Activated naive CD8-positive, alpha-beta T cell (primary cell): ENCODE results near the gene NAPB.

ENCODE experiments used
- H3K27ac Mint-ChIP-seq: one replicate; pipeline ENCODE4 v1.8.0; 2021; ENCODE audit warnings: mixed read lengths
- H3K27me3 Mint-ChIP-seq: one replicate; pipeline ENCODE4 v1.8.0; 2021; ENCODE audit warnings: mixed read lengths
- H3K36me3 Mint-ChIP-seq: one replicate; pipeline ENCODE4 v1.8.0; 2021; ENCODE audit warnings: mixed read lengths
- H3K4me1 Mint-ChIP-seq: one replicate; pipeline ENCODE4 v1.8.0; 2021; ENCODE audit warnings: low read depth, mixed read lengths
- H3K4me3 Mint-ChIP-seq: one replicate; pipeline ENCODE4 v1.8.0; 2021; ENCODE audit warnings: mild to moderate bottlenecking, mixed read lengths
- H3K9me3 Mint-ChIP-seq: one replicate; pipeline ENCODE4 v1.8.0; 2021; ENCODE audit warnings: low read depth, mixed read lengths

NAPB gene

DNA sequence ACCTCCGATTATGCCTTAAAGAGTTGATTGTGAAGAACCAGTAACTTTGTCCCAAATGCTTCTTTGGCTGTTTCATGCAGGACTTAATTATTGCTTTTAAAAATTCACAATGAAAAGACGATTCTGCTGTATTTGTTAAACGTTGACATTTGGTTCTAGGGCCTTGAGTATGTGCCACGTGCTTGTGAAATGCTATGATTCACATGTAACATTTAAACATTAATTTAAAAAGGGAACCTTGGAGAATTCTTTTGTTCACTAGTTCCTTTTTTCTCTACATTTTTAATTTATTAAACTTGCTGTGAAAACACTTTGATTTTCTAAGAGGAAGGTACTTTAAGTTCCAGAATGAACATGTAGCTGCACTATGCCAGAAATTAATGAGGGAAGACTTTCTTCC is 49.8 kb downstream of the NAPB start:
- Mint-ChIP-seq H3K27ac (no peak overlapping the region), H3K27me3 (no peaks in the 10 kb centered on the region), H3K36me3 (peaks cover under 1% of the 10 kb centered on the region)

DNA sequence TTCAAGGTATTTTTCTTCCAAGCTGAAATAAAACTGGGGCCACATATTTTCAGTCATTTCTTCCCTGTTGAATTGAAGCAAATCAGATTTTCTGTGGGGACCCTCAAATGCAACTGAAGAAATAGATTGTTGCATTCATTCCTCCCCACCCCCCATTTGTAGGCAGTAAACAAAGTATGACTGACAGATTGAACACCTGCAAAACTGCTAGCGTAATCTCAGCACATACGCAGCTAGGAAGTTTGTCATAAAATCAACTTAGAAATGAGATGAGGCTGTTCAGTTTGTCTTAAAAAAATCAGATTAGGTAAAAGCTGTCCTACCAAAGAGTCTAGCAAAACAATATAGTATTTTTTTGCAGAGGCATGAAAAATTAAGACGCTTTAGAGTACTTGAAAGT is 50.4 kb downstream of the NAPB start:
- Mint-ChIP-seq H3K4me1 (peaks cover 24% of the 10 kb centered on the region), H3K4me3 (no peak overlapping the region), H3K27ac (peak overlapping the region; percentile 34), H3K27me3 (no peaks in the 10 kb centered on the region), H3K9me3 (no peaks in the 10 kb centered on the region), H3K36me3 (peaks cover 2% of the 10 kb centered on the region)

More for the DNA sequence above, 49.8 kb downstream of the NAPB start:
- Mint-ChIP-seq H3K4me1 (peaks cover 18% of the 10 kb centered on the region), H3K9me3 (no peaks in the 10 kb centered on the region), H3K4me3 (no peak overlapping the region)

DNA sequence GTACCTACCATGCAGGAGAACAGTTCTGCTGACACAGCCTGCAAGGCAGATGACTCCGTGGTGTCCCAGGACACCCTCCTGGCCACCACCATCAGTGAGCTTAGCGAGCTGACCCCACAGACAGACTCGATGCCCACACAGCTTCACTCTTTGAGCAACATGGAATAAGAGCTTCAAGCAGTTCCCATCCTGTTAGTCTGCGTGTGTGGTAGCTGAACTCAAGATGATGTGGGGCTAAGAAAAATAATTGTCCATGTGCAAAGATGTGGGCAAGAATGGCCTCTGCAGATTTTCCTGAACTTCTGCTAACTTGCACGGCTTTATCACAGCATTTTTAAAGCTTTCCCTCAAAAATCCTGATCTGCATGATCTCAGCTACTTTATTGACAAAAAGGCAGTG is 51.0 kb downstream of the NAPB start:
- Mint-ChIP-seq H3K4me3 (no peak overlapping the region), H3K9me3 (no peaks in the 10 kb centered on the region), H3K36me3 (peaks cover 2% of the 10 kb centered on the region), H3K27ac (peak overlapping the region; percentile 34), H3K4me1 (peaks cover 25% of the 10 kb centered on the region), H3K27me3 (no peaks in the 10 kb centered on the region)

DNA sequence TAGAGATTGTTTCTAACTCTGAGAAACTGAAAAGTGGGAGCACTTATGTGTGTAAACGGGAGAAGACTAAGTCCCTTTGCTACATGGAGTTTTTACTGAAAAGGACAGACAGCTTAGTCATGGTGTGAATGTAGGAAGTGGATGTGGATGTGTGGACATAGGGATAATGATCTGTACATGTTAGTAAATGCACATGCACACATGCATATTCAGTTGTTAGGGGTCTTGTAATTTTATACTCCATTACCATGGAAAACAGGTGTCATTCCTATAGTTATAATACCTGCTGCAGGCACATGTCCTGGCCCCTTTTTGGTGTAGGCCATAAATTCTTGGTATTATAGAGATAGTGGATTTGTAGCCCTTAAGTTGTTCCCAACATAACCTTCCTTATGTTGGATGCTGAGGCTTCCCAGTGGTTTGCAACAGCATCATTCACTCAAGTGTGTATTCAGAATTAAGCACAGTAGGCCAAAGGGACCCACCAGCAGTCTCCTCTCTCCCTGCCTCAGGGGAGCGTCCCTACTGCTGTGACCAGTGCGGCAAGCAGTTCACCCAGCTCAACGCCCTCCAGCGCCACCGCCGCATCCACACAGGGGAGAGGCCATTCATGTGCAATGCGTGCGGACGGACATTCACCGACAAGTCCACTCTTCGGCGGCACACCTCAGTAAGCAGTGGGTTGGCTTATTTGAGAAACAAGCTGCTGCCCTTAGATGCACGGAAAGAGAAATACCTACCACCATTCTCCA is 52.0 kb downstream of the NAPB start:
- Mint-ChIP-seq H3K27me3 (no peaks in the 10 kb centered on the region), H3K4me1 (peaks cover 36% of the 10 kb centered on the region), H3K36me3 (peaks cover 11% of the 10 kb centered on the region), H3K27ac (no peak overlapping the region), H3K4me3 (no peak overlapping the region), H3K9me3 (no peaks in the 10 kb centered on the region)

DNA sequence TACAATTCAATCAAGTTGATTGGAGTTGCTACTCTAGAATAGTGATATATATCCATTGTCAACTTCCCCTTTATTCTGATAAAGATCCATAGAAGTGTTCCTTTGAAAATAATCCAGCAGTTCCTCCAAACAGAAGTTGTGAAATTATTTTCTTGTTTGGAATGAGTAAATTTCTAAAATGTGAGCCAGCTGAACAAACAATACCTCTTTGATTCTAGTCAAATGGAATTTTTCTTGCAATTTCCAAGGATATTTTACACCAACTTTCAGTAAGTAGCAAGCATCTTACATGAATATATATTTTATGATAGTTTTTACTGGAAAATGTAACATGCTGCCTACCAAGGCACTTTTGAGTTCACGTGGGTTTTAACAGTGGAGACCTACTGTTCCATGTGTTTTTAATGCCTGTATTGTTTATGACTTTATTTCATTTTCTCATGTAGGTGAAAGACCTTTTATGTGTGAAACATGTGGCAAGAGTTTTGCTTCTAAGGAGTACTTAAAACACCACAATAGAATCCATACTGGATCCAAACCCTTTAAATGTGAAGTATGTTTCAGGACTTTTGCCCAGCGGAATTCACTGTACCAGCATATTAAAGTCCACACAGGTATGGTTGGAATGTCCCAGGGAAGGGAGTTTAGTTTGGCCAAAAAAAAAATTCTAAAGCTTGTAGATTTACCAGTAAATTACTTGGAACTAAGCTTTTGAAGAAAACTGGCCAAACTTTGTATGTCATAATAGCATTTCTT is 52.8 kb downstream of the NAPB start:
- Mint-ChIP-seq H3K27me3 (no peaks in the 10 kb centered on the region), H3K4me1 (peaks cover 42% of the 10 kb centered on the region), H3K9me3 (no peaks in the 10 kb centered on the region), H3K36me3 (peaks cover 11% of the 10 kb centered on the region), H3K4me3 (no peak overlapping the region), H3K27ac (peak overlapping the region; percentile 94)

DNA sequence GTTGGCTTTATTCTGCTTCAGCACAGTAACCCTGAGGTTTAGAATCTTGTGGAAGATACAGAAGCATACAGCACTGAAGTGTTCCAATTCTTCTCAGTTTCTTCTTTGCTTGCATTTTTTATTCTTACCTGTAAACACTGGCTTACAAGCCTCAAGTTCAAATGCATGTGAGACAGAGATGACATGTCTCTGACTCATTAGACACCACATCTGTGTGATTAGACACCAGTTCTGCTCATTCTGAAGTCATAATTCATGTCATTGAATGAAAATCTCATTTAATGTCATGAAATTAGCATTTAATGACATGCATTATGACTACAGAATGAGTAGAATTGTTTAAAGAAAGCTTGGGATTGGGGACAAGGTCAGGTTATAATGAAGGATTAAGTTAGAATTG is 53.5 kb downstream of the NAPB start:
- no peaks in the 10 kb centered on the region for H3K27me3 Mint-ChIP-seq
- peaks cover 50% of the 10 kb centered on the region for H3K4me1 Mint-ChIP-seq
- no peaks in the 10 kb centered on the region for H3K9me3 Mint-ChIP-seq
- peaks cover 11% of the 10 kb centered on the region for H3K36me3 Mint-ChIP-seq
- peak overlapping the region; percentile 94 for H3K27ac Mint-ChIP-seq
- peak overlapping the region; percentile 17 for H3K4me3 Mint-ChIP-seq

DNA sequence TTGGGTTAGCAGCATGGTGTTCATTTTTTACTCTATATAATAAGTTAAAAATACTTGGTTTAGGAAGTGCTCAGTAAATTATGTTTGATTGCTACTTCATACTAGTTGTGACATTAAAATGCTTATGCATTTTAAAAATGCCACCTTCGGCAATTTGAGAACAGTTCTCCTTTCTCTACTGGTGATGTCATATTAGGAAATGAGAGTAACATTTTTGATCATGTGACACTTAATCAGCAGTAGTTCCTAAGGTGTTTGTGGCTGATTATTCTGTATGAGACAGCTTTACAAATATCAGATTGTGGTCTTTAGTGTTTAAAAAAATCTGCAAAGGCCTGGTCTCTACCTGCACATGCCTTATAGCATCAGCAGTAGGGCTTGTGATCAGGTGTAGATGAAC is 54.9 kb downstream of the NAPB start:
- Mint-ChIP-seq H3K27ac (peak overlapping the region; percentile 94), H3K36me3 (peaks cover 11% of the 10 kb centered on the region), H3K9me3 (no peaks in the 10 kb centered on the region), H3K4me3 (peak overlapping the region; percentile 67), H3K4me1 (peaks cover 52% of the 10 kb centered on the region), H3K27me3 (no peaks in the 10 kb centered on the region)

DNA sequence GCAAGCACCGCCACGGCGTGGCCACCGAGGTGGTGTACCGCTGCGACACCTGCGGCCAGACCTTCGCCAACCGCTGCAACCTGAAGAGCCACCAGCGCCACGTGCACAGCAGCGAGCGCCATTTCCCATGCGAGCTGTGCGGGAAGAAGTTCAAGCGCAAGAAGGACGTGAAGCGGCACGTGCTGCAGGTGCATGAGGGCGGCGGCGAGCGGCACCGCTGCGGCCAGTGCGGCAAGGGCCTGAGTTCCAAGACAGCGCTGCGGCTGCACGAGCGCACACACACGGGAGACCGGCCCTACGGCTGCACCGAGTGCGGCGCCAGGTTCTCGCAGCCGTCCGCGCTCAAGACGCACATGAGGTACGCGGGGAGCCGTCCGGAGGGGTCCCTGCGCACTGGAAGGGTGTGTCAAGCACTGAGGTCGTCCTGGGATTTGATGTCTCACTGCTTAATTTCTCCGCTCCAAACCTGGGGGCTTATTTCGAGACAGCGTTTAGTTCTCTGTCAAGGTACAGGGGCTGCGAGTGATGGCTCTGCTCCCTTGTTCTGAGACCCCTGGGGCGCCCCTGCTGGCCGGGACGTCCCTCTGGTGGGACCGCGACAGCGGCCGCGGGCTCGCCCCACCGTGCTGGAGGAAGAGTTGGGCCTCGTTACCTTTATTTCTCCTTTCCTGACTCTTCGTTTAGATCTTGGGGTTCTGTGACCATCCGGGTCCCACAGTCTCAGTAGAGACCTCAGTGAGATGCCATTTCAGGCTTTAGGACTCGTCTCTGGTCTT is 55.7 kb downstream of the NAPB start:
- Mint-ChIP-seq H3K27me3 (no peaks in the 10 kb centered on the region), H3K9me3 (no peaks in the 10 kb centered on the region), H3K4me1 (peaks cover 58% of the 10 kb centered on the region), H3K4me3 (peak overlapping the region; percentile 70), H3K36me3 (peaks cover 11% of the 10 kb centered on the region), H3K27ac (peak overlapping the region; percentile 94)

DNA sequence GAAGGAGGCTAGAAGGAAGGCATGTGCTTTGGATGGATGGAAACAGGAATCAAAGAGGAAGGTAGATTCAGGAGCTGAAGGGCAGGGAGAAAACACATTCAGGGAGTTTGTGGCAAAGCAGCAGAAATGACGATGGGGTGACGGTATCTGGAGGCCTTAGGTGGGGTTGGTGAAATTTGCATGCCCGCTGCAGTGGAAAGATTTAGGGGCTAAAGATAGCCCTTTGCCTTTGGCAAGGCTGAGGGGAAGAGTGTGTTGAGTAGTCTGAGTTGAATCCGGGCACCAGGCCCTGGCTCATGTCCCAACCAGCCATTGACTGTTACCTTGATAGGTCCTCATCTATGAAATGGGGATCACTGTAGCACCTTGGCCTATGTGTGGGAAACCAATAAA is 58.0 kb downstream of the NAPB start:
- Mint-ChIP-seq H3K4me1 (peaks cover 67% of the 10 kb centered on the region), H3K27me3 (no peaks in the 10 kb centered on the region), H3K4me3 (peak overlapping the region; percentile 89), H3K27ac (peak overlapping the region; percentile 92), H3K36me3 (peaks cover 11% of the 10 kb centered on the region), H3K9me3 (no peaks in the 10 kb centered on the region)

DNA sequence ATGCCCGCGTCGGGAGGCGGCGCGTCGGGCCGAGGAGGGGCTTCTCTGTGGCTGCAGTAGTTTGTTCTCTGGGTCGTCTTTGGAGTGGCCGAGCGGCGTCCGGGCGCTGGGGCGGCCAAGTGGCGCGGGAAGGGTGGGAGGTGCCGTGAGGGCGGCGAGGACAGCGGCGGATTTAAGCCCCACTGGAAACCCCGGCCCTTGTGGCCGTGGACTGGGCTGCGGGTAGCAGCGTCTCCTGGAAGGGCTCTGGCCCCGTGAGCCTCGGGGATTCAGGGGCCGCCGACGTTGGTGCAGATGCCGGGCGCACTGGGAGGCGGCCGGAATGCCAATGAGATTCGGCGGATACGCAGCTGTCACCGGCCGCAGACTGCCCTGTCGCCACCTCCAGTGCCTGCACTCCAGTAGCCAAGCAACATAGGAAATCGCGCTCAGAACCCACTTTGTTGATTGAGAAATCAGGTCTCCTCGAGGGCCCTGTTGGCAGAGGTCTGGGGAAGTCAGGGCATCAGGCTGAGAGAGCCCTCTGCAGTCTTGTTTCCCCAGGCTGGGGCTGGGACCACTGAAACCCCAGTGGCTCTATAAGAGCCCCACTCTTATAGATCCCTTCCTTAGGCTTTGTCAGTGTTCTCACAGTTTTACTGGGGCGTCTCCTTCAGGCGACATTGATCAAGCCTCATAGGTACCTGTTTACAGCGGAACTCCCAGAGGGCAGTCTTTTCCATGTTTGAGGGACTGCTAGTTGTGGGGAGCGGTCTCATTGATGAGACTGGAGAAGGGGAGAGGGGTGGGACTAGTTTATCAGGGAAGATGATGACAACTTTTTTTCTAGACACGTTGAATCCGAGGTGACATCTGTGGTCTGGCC is 58.7 kb downstream of the NAPB start:
- H3K4me1 Mint-ChIP-seq, result peaks cover 64% of the 10 kb centered on the region
- no peaks in the 10 kb centered on the region for H3K27me3 Mint-ChIP-seq
- peak overlapping the region; percentile 89 for H3K4me3 Mint-ChIP-seq
- no peaks in the 10 kb centered on the region for H3K9me3 Mint-ChIP-seq
- H3K27ac Mint-ChIP-seq, result peak overlapping the region; percentile 92
- peaks cover 11% of the 10 kb centered on the region for H3K36me3 Mint-ChIP-seq

DNA sequence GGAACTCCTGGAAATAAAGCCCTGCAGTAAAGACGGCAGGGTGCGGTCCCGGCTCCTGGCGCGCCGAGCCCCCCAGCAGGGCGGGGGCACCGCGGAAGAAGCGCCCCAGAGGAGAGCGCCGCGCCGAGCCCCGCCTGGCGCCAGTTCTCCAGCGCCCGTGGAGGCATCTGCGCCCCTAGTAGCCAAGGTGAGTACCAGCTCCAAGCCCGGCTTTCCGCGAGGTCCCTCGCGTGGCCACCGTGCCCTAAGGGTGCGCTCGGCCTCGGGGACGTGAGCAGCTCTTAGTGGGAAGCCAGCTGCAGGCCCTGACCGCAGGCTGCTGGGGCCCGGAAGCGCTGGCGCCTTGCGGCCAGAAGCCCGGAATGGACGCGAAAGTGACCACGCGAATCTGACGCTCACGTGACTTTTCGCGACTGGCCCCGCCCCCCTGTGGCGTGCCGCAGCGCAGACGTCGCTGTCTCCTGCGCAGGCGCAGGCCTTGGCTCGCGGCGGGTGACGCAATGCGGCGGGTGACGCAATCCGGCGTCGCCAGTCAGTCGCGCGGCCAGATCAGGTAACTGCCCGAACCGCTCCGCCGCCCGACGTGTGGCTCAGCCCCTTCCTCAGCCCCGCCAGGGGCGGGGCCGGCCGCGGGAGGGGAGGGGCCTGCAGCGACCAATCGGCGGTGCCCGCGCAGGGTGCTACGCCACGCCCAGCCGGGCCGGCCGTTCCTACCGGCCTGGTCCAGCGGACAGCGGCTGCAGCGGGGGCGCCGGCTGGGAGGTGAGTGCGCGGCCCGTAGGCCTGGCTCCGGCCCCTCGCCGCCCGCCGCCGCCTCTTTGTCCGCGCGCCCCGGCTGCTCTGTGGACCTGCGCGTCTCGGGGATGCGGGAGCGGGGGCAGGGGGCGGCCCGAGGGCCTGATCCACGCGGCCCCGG is 59.6 kb downstream of the NAPB start, which contains the start of gene GZF1:
GZF1 (plus strand) TSS at position 707 of the 916 bp plus-strand sequence. CDS start 2,202 bp downstream, outside the sequence.
- Mint-ChIP-seq H3K27ac (peak within 1 kb of the TSS; percentile 92), H3K4me1 (peaks cover 61% of the 10 kb centered on the region), H3K36me3 (peaks cover 11% of the 10 kb centered on the region), H3K4me3 (peak within 1 kb of the TSS; percentile 89), H3K9me3 (no peaks in the 10 kb centered on the region), H3K27me3 (no peaks in the 10 kb centered on the region)

DNA sequence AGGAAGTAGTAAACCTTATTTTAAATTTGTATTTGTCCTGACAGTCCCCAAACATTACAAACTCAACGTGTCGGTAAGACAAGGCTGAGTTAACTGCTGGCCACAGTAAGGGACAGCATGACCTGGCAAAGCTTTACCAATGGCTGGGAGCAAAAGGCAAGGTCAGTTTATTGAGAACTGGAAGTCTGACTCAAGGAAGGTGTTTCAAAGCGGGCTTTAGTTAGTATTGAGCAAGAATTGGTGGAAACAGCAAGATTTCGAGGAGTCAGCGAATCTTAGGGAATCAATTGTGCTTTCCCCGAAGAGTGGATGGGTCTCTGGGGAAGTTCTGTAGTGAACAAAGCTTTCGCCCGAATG is 60.2 kb downstream of the NAPB start:
- peaks cover 11% of the 10 kb centered on the region for H3K36me3 Mint-ChIP-seq
- no peaks in the 10 kb centered on the region for H3K27me3 Mint-ChIP-seq
- H3K27ac Mint-ChIP-seq, result peak overlapping the region; percentile 90
- no peaks in the 10 kb centered on the region for H3K9me3 Mint-ChIP-seq
- H3K4me1 Mint-ChIP-seq, result peaks cover 55% of the 10 kb centered on the region
- peak overlapping the region; percentile 89 for H3K4me3 Mint-ChIP-seq

DNA sequence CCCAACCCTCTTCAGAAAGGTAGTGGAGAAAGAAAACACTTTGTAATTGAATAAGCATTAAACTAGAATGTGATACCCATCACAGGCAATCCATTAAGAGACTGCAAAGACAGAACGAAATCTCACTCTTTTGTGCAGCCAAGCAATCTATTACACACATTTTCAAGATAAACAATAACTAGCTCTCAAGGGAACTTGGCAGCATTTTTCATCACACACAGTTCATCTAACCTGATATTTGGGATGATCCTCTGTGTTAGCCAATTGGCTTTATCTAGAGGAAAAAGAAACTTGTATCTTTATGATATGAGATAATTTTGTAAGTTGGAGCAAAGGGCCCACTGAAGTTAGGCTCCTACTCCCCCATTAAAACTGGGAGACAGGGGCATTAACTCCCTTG is 60.8 kb downstream of the NAPB start:
- peak overlapping the region; percentile 90 for H3K27ac Mint-ChIP-seq
- H3K27me3 Mint-ChIP-seq, result no peaks in the 10 kb centered on the region
- H3K4me3 Mint-ChIP-seq, result peak overlapping the region; percentile 89
- H3K36me3 Mint-ChIP-seq, result peaks cover 9% of the 10 kb centered on the region
- H3K4me1 Mint-ChIP-seq, result peaks cover 53% of the 10 kb centered on the region
- H3K9me3 Mint-ChIP-seq, result no peaks in the 10 kb centered on the region
